Hepatocyte (in vitro differentiated cells): ENCODE results near the gene TAP2. TPM values are rescaled to one million over a fixed set of nuclear protein-coding genes. Genes with fewer than 3 reads are reported as not detected.

Experiments
- DNase-seq: peaks from one replicate; pipeline ENCODE4 v3.0.0-alpha.2; 2016; ENCODE audit warnings: low spot score
- H2AFZ ChIP-seq: fragments of 200-600 bp; sonication (generic); 2 replicates; pipeline ENCODE4 v1.6.0; 2016; ENCODE audit warnings: antibody characterized with exemption, mild to moderate bottlenecking
- H3K27ac ChIP-seq: fragments of 200-600 bp; sonication (generic); 2 replicates; pipeline ENCODE4 v1.5.1; 2016; ENCODE audit warnings: mild to moderate bottlenecking
- H3K27me3 ChIP-seq: fragments of 200-600 bp; sonication (generic); 2 replicates; pipeline ENCODE4 v1.6.1; 2016
- H3K36me3 ChIP-seq: fragments of 200-600 bp; sonication (generic); replicated peaks from 2 replicates; pipeline ENCODE4 v1.5.1; 2016; ENCODE audit warnings: low read depth; ENCODE audit not compliant: insufficient read depth
- H3K4me1 ChIP-seq: fragments of 200-600 bp; sonication (generic); 2 replicates; pipeline ENCODE4 v1.5.1; 2016; ENCODE audit warnings: mild to moderate bottlenecking, moderate library complexity; ENCODE audit not compliant: insufficient read depth
- H3K4me2 ChIP-seq: fragments of 200-600 bp; sonication (generic); 2 replicates; pipeline ENCODE4 v1.6.0; 2016
- H3K4me3 ChIP-seq: fragments of 200-600 bp; sonication (generic); 2 replicates; pipeline ENCODE4 v1.5.1; 2016; ENCODE audit warnings: mild to moderate bottlenecking
- H3K79me2 ChIP-seq: fragments of 200-600 bp; sonication (generic); 2 replicates; pipeline ENCODE4 v1.6.0; 2017; ENCODE audit warnings: mild to moderate bottlenecking
- H3K9me2 ChIP-seq: fragments of 200-600 bp; sonication (generic); replicated peaks from 2 replicates; pipeline ENCODE4 v1.6.0; 2017; ENCODE audit warnings: mild to moderate bottlenecking; ENCODE audit not compliant: insufficient read depth
- H3K9me3 ChIP-seq: fragments of 200-600 bp; sonication (generic); 2 replicates; pipeline ENCODE4 v1.5.1; 2016; ENCODE audit warnings: low read depth, mild to moderate bottlenecking
- H4K20me1 ChIP-seq: fragments of 200-600 bp; sonication (generic); 2 replicates; pipeline ENCODE4 v1.6.0; 2016; ENCODE audit warnings: mild to moderate bottlenecking; ENCODE audit not compliant: insufficient read depth, poor library complexity, severe bottlenecking
- CTCF ChIP-seq: fragments of 200-600 bp; sonication (generic); IDR thresholded peaks from 2 replicates; pipeline ENCODE4 v1.5.1; 2016; ENCODE audit warnings: antibody characterized with exemption, mild to moderate bottlenecking; ENCODE audit not compliant: poor library complexity
- EZH2 ChIP-seq: fragments of 200-600 bp; sonication (generic); IDR thresholded peaks from 2 replicates; pipeline ENCODE4 v1.6.1; 2016; ENCODE audit warnings: antibody characterized with exemption, mild to moderate bottlenecking, borderline replicate concordance
- EZH2phosphoT487 ChIP-seq: fragments of 200-600 bp; sonication (generic); IDR thresholded peaks from one replicate; pipeline ENCODE4 v1.6.1; 2018; ENCODE audit warnings: antibody characterized with exemption, mild to moderate bottlenecking, low read depth, moderate library complexity; ENCODE audit not compliant: unreplicated experiment, severe bottlenecking
- WGBS: methylation state at CpG from one replicate; pipeline ENCODE4 v1.1.6; 2016; ENCODE audit warnings: low lambda C conversion rate; ENCODE audit errors: missing lambda C conversion rate; 5-methylcytosine and 5-hydroxymethylcytosine counted together
- polyA plus RNA-seq: library from polyadenylated mRNA; unstranded; fragments of >200 nt; fragmentation: Nextera tagmentation; extraction: Ambion mirVana; gene quantifications from 2 replicates; pipeline ENCODE4 v1.2.1, GENCODE V29; 2016
- total RNA-seq: library from RNA; depleted of rRNA; stranded (reverse); fragments of >200 nt; gene quantifications from 2 replicates; pipeline ENCODE4 v1.2.3, GENCODE V29; 2014

TAP2 gene
- total and polyA plus RNA-seq, 2 experiments from 2014 or later: 1.2 to 11.7 TPM

- DNase-seq: no peak
- Histone ChIP-seq H3K9me2 (no peaks in the 10 kb centered on the region), H2AFZ (peak overlapping the region; percentile 89), H3K79me2 (no peaks in the 10 kb centered on the region), H3K36me3 (no peaks in the 10 kb centered on the region), H3K4me3 (peak overlapping the region; percentile 93), H3K27ac (peak overlapping the region; percentile 72), H3K4me1 (no peaks in the 10 kb centered on the region), H3K9me3 (no peaks in the 10 kb centered on the region), H3K4me2 (peak overlapping the region; percentile 91), H4K20me1 (no peaks in the 10 kb centered on the region), H3K27me3 (no peaks in the 10 kb centered on the region)
- WGBS: 9% methylated on average over 28 of the region's 28 CpGs
- no peak for TF ChIP-seq EZH2phosphoT487
- no peak for TF ChIP-seq CTCF
- no peak for TF ChIP-seq EZH2
Observed at GRCh38 chr6:32843331-32843978, 4.9 kb upstream of the TAP2 start.

DNA sequence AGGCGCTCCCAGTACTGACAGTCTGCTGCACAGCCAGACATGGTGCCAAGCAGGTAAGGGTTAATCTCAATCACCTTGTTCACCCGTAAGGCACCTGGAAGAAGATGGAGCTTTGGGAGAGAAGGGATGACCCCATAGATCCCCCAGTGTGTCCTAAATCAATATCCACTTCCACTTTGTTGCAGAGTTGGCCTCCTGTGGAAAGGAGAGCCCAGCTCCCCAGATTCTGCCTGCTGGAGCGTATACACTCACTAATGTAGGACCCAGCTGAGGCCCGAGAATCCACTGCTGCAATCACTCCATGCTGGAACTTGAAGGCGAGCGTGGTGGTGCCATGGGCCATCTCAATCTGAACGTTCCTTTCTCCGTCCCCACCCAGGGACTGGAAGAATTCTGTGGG lies 4.2 kb upstream of the TAP2 start:
- Histone ChIP-seq H3K9me3 (no peaks in the 10 kb centered on the region), H3K9me2 (no peaks in the 10 kb centered on the region), H3K4me3 (no peak overlapping the region), H3K36me3 (no peaks in the 10 kb centered on the region), H3K4me2 (peak overlapping the region; percentile 91), H3K79me2 (no peaks in the 10 kb centered on the region), H3K27ac (no peak overlapping the region), H4K20me1 (no peaks in the 10 kb centered on the region), H3K27me3 (no peaks in the 10 kb centered on the region), H2AFZ (no peak overlapping the region), H3K4me1 (peaks cover 3% of the 10 kb centered on the region)
- WGBS: 90% methylated on average over 8 of the region's 8 CpGs
- TF ChIP-seq CTCF (no peak), EZH2phosphoT487 (no peak), EZH2 (no peak)
- DNase-seq: no peak

- Histone ChIP-seq H3K27me3 (no peaks in the 10 kb centered on the region), H3K27ac (no peak overlapping the region), H2AFZ (no peak overlapping the region), H3K79me2 (no peaks in the 10 kb centered on the region), H3K4me1 (peaks cover 7% of the 10 kb centered on the region), H3K4me3 (no peak overlapping the region), H3K36me3 (no peaks in the 10 kb centered on the region), H3K9me3 (no peaks in the 10 kb centered on the region), H4K20me1 (no peaks in the 10 kb centered on the region), H3K9me2 (no peaks in the 10 kb centered on the region), H3K4me2 (no peak overlapping the region)
- DNase-seq: no peak
- 95% methylated on average over 6 of the region's 6 CpGs for WGBS
- TF ChIP-seq EZH2: no peak
- TF ChIP-seq CTCF: no peak
- no peak for TF ChIP-seq EZH2phosphoT487
Observed at GRCh38 chr6:32842021-32842650, 3.6 kb upstream of the TAP2 start.
